VCaP (cell line): Measurements from ENCODE around the gene ITGAE.

Experiments used
- H3K27ac ChIP-seq: fragments of 450-650 bp; 2 replicates; pipeline ENCODE4 v1.5.1; 2017
- CTCF ChIP-seq: fragments of 450-650 bp; conservative IDR thresholded peaks from 2 replicates; pipeline ENCODE4 v1.5.1; 2017; ENCODE audit warnings: mild to moderate bottlenecking, moderate library complexity

The ITGAE gene

DNA sequence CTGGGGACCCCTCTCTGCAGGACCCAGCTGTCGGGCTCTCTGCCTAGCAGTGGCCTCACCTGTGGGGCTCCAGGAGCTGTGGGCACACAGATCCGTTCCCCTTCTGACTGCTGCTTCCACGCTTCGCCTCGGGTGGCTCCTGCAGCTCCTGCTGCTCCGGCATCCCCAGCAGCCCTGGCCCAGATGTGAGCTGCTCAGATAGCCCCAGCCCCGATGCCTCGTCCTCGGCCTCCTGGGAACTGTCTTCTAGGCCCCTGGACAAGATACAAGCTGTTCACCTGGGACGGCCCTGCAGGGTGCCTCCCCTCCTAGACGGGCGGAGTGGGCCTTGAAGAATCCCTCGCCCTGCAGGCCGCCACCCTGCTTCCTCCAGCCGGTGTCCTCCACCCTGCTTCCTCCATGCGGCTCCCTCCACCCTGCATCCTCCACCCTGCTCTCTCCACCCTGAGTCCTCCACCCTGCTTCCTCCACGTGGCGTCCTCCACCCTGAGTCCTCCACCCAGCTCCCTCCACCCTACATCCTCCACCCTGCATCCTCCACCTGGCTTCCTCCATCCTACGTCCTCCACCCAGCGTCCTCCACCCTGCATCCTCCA, 121.4 kb downstream of the ITGAE start:
- no peak overlapping the region for H3K27ac ChIP-seq
- no peak for TF ChIP-seq CTCF

- H3K27ac ChIP-seq = no peak overlapping the region
Measured at GRCh38 chr17:3678821-3679530, 122.0 kb downstream of the ITGAE start.

GRCh38 chr17:3678095-3678820, 122.7 kb downstream of the ITGAE start:
- no peak overlapping the region for H3K27ac ChIP-seq
- TF ChIP-seq CTCF = no peak

More at GRCh38 chr17:3678821-3679530, 122.0 kb downstream of the ITGAE start:
- TF ChIP-seq CTCF = no peak

DNA sequence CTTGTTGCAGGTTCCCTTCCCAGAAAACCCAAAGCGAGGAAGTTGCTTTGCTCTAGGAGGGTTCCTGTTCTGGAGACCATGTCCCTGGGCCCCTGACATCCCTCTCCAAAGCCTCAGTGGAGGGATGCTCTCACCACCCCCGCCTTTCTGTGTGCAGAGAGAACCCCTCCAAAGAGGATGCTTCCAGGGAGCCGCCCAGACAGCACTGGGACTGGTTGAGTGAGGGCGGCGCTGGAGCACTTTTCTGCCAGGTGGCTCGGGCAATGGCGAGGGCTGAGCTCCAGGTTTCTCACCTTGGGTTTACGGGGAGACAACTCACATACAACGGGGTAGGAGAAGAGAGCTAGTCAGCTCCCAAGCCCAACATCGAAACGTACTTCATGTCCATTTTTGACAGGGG, 125.1 kb downstream of the ITGAE start:
- no peak for TF ChIP-seq CTCF

DNA sequence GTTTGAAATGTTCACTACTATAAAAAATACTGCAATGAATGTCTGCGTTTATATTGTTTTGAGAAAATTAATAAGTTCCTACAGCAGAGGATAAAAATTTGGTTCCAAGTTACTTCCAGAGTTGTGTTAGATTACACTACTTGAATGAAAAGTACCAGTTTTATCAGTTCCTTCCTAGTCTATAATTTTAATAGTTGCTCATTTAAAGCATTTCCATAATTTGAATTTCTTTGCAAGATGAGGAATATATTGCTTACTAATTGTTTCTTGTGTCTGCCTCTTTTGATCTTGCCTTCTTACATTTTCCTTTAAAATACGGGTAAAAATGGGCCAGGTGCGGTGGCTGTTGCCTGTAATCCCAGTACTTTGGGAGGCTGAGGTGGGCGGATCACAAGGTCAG, 128.4 kb downstream of the ITGAE start:
- H3K27ac ChIP-seq = no peak overlapping the region
- no peak for TF ChIP-seq CTCF

More for the DNA sequence above, 125.1 kb downstream of the ITGAE start:
- H3K27ac ChIP-seq = no peak overlapping the region

- TF ChIP-seq CTCF = no peak
- peak overlapping the region; percentile 98 for H3K27ac ChIP-seq
Measured at GRCh38 chr17:3669548-3669947, 131.4 kb downstream of the ITGAE start.

- TF ChIP-seq CTCF = no peak
- peak overlapping the region; percentile 98 for H3K27ac ChIP-seq
Measured at GRCh38 chr17:3669085-3669347, 132.0 kb downstream of the ITGAE start.
